ENCODE measurements around the gene PRKAA2. TPM values are rescaled to one million over a fixed set of nuclear protein-coding genes. Genes with fewer than 3 reads are reported as not detected.

Gene PRKAA2
- total and polyA plus RNA-seq, 2 of the 4 experiments (the other 2 are of a cell fraction), result 0.72 to 1.4 TPM

DNA sequence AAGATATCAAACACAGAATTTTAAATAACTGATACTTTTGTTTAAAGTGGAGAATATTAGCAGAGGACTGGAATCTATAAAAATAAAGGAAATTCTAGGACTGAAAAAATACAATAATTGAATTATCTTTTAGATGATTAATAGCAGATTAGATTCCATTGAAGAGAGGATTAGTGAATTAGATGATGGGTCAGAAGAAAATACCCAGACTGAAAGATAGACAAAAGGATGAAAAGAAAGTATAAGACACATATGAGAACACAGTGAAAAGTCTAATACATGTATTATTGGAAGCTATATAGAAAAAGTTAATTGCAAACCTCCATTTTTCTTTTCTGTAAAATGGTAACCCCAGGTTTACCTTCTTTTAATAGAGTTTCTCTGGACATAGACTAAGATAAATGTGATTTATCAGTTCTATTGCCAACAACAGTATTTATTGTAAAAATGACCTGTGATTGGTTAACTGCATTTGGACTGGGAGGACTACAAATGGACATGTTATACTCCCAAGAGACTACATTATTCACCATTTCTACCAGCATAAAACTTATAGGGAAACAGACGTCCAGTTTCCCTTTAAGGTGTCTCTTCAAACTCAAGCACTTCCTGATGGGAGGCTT lies 11.0 kb downstream of the PRKAA2 start:
- Histone ChIP-seq H4K8ac (ENCODE audit: low read depth in 2 of 2, low read length in 2 of 2) (no peak overlapping the region), H3K4ac (ENCODE audit: low read depth, low read length) (no peak overlapping the region), H2BK5ac (ENCODE audit: low read depth, low read length, poor library complexity, severe bottlenecking) (no peak overlapping the region), H2BK120ac (ENCODE audit: low read depth, low read length) (no peak overlapping the region), H4K5ac (ENCODE audit: low read depth, low read length) (no peak overlapping the region), H3K4me1 (ENCODE audit: control insufficient read depth, insufficient read depth, low read length) (no peaks in the 10 kb centered on the region), H2AFZ (replicated peaks; ENCODE audit: low read length, poor library complexity) (no peak overlapping the region), H4K91ac (ENCODE audit: insufficient read depth, low read depth, low read length) (no peak overlapping the region), H3K27me3 (ENCODE audit: control insufficient read depth, insufficient read depth, low read length) (no peaks in the 10 kb centered on the region), H3K27ac (ENCODE audit: insufficient read depth, low read length) (no peak overlapping the region), H2AK5ac (ENCODE audit: low read depth, low read length) (no peak overlapping the region), H3K4me3 (ENCODE audit: insufficient read depth, low read depth, low read length) (no peak overlapping the region), H2AK9ac (replicated peaks; ENCODE audit: low read depth, low read length, poor library complexity) (no peak overlapping the region), H3K36me3 (ENCODE audit: control insufficient read depth, insufficient read depth, low read length) (no peaks in the 10 kb centered on the region), H3K79me1 (ENCODE audit: low read depth in 1 of 2, low read length in 2 of 2) (no peaks in the 10 kb centered on the region), H3K9me1 (ENCODE audit: insufficient read depth, low read length) (no peaks in the 10 kb centered on the region), H3K9ac (ENCODE audit: low read depth, low read length) (no peak overlapping the region), H3K14ac (replicated peaks; ENCODE audit: low read depth, low read length) (no peak overlapping the region), H4K20me1 (ENCODE audit: insufficient read depth, low read length) (no peaks in the 10 kb centered on the region), H3K9me3 (ENCODE audit: control insufficient read depth, insufficient read depth, low read length) (peaks cover 11% of the 10 kb centered on the region; the same call in 1 of the 2 replicates), H3K56ac (ENCODE audit: extremely low read depth, insufficient read depth, low read length) (no peak overlapping the region), H2BK20ac (ENCODE audit: low read depth, low read length) (no peak overlapping the region), H3K18ac (ENCODE audit: low read depth, low read length) (no peak overlapping the region), H3K4me2 (ENCODE audit: low read depth, low read length) (no peak overlapping the region), H2BK15ac (ENCODE audit: low read depth, low read length) (no peak overlapping the region), H3K23ac (ENCODE audit: low read depth, low read length) (no peak overlapping the region)
- TF ChIP-seq MAFK (IDR thresholded peaks at IDR 0.05; ENCODE audit: low read depth, low read length), result no peak
- TF ChIP-seq POLR2A (IDR thresholded peaks at IDR 0.05; ENCODE audit: low read depth, low read length), result no peak
- TF ChIP-seq, protein P1, sequence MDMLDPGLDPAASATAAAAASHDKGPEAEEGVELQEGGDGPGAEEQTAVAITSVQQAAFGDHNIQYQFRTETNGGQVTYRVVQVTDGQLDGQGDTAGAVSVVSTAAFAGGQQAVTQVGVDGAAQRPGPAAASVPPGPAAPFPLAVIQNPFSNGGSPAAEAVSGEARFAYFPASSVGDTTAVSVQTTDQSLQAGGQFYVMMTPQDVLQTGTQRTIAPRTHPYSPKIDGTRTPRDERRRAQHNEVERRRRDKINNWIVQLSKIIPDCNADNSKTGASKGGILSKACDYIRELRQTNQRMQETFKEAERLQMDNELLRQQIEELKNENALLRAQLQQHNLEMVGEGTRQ (IDR thresholded peaks at IDR 0.05; ENCODE audit: low read depth, low read length), result no peak
- TF ChIP-seq CEBPB (IDR thresholded peaks at IDR 0.05; ENCODE audit: low read depth, low read length), result no peak
- no peak for TF ChIP-seq FOS (IDR thresholded peaks at IDR 0.05; ENCODE audit: low read depth, low read length)
- TF ChIP-seq CHD1 (IDR thresholded peaks at IDR 0.05; ENCODE audit: low read depth, low read length), result no peak
- no peak for TF ChIP-seq MXI1 (IDR thresholded peaks at IDR 0.05; ENCODE audit: borderline replicate concordance, low read depth, low read length)
- ChIA-PET POLR2A (ENCODE audit: unreplicated experiment) (no interaction called here), CTCF (no interaction called here)
- in situ Hi-C loops (cut with MboI; ENCODE audit: low sequenced_read_pairs), result no loop called here
- intact Hi-C loops (cut with micrococcal nuclease), result no loop called here
- no peak for DNase-seq
- BruUV-seq (replicated peaks), result no TSS peak
- ATAC-seq (ENCODE audit: low read depth), result no peak
- dilution Hi-C loops (cut with HindIII; ENCODE audit: low sequenced_read_pairs, unreplicated experiment), result no loop called here
- WGBS, 2 experiments (ENCODE audit: extremely low coverage in 2 of 2, insufficient read length in 1 of 2), result no CpG with 5 or more reads among the region's 1 CpG

Measured in IMR-90 (cell line).